ENCODE results near the gene CCDC192.

CCDC192 gene

DNA sequence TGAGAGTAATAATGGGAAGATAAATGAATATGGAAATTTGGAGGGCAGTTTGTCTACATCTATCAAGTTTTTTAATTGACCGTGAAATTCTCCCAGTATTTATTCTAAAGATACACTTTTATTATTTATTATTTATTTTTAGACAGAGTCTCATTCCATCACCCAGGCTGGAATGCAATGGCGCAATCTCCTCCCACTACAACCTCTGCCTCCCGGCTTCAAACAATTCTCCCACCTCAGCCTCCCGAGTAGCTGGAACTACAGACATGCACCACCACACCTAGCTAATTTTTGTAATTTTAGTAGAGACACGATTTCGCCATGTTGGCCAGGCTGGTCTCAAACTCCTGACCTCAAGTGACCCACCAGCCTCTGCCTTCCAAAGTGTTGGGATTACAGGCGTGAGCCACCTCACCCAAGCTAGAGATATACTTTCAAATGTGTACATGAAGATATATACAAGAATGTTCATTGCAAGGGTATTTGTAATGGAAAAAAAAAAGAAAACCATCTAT is 282.7 kb downstream of the CCDC192 start:
- H3K27ac ChIP-seq (ENCODE audit: low read depth, low read length) = no peak overlapping the region
- H3K9me2 ChIP-seq (replicated peaks; ENCODE audit: insufficient read depth, low read length) = no peaks in the 10 kb centered on the region
- no peak overlapping the region for H3K4me3 ChIP-seq (ENCODE audit: insufficient read depth, low read length, poor library complexity, severe bottlenecking)
- no peaks in the 10 kb centered on the region for H3K9me3 ChIP-seq (ENCODE audit: insufficient read depth, low read length)
- H3K4me2 ChIP-seq (ENCODE audit: low read depth, low read length, poor library complexity, severe bottlenecking) = no peak overlapping the region
- H3K9ac ChIP-seq (ENCODE audit: low read length) = no peak overlapping the region
- H4K20me1 ChIP-seq (ENCODE audit: low read depth, low read length) = no peaks in the 10 kb centered on the region
- H2AFZ ChIP-seq (ENCODE audit: low read depth, low read length, severe bottlenecking) = no peak overlapping the region
- H3K36me3 ChIP-seq (ENCODE audit: low read length) = no peaks in the 10 kb centered on the region
- no peak for TF ChIP-seq EZH2phosphoT487 (conservative IDR thresholded peaks at IDR 0.05; ENCODE audit: low read length)
- TF ChIP-seq, protein P1, sequence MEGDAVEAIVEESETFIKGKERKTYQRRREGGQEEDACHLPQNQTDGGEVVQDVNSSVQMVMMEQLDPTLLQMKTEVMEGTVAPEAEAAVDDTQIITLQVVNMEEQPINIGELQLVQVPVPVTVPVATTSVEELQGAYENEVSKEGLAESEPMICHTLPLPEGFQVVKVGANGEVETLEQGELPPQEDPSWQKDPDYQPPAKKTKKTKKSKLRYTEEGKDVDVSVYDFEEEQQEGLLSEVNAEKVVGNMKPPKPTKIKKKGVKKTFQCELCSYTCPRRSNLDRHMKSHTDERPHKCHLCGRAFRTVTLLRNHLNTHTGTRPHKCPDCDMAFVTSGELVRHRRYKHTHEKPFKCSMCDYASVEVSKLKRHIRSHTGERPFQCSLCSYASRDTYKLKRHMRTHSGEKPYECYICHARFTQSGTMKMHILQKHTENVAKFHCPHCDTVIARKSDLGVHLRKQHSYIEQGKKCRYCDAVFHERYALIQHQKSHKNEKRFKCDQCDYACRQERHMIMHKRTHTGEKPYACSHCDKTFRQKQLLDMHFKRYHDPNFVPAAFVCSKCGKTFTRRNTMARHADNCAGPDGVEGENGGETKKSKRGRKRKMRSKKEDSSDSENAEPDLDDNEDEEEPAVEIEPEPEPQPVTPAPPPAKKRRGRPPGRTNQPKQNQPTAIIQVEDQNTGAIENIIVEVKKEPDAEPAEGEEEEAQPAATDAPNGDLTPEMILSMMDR (IDR thresholded peaks at IDR 0.05; ENCODE audit: insufficient read depth, low read length, poor library complexity, severe bottlenecking) = no peak
- no peaks in the 10 kb centered on the region for H3K27me3 ChIP-seq (ENCODE audit: low read length)
- no peaks in the 10 kb centered on the region for H3F3A ChIP-seq (ENCODE audit: insufficient read depth)
- no peaks in the 10 kb centered on the region for H3K79me2 ChIP-seq (ENCODE audit: insufficient read depth, low read length)

DNA sequence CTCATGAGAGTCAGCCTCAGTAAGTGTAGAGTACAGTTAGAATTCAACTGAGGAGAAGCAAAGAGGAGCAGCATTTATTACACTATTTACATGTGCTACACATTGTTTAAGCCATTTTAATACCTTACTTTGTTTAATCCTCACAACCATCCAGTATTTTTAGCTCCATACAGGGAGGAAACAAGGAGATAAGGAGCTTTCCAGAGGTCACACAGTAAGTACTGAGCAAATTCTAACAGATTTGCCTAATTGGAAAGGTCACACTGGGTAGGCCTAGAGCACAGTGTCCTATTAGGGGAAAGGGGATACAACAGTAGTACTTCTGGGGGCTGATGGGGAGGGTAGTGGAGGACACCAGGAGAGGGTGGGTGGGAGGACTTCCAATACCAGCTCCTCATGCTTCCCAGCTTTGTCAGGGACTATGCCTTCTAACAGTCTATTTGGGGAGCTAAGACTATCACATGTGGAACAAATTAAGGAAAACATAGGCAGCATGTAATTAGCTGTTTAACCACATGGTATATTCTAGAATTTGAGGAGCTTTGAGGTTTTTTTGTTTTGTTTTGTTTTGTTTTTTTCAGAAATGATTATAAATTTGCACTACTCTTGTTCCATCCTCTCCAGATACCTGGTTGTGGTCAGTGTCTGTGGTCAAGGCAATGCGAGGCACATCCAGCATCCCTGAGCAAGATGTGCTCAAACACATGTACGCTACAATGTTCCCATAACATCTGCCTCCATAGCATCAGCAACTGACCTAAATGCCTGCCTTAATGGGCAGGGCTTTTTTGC is 284.4 kb downstream of the CCDC192 start:
- Histone ChIP-seq H3K9ac (ENCODE audit: low read length) (no peak overlapping the region), H3K4me3 (ENCODE audit: insufficient read depth, low read length, poor library complexity, severe bottlenecking) (no peak overlapping the region), H3K36me3 (ENCODE audit: low read length) (0 out of 2 replicates have a peak, but pooled peaks cover 2% of the 10 kb centered on the region), H3K9me3 (ENCODE audit: insufficient read depth, low read length) (no peaks in the 10 kb centered on the region), H3K27me3 (ENCODE audit: low read length) (no peaks in the 10 kb centered on the region), H3K79me2 (ENCODE audit: insufficient read depth, low read length) (no peaks in the 10 kb centered on the region), H2AFZ (ENCODE audit: low read depth, low read length, severe bottlenecking) (no peak overlapping the region), H3K4me2 (ENCODE audit: low read depth, low read length, poor library complexity, severe bottlenecking) (no peak overlapping the region), H4K20me1 (ENCODE audit: low read depth, low read length) (no peaks in the 10 kb centered on the region), H3K27ac (ENCODE audit: low read depth, low read length) (no peak overlapping the region), H3K9me2 (replicated peaks; ENCODE audit: insufficient read depth, low read length) (no peaks in the 10 kb centered on the region), H3F3A (ENCODE audit: insufficient read depth) (no peaks in the 10 kb centered on the region)
- TF ChIP-seq, protein P1 (IDR thresholded peaks at IDR 0.05; ENCODE audit: insufficient read depth, low read length, poor library complexity, severe bottlenecking) = no peak
- no peak for TF ChIP-seq EZH2phosphoT487 (conservative IDR thresholded peaks at IDR 0.05; ENCODE audit: low read length)

DNA sequence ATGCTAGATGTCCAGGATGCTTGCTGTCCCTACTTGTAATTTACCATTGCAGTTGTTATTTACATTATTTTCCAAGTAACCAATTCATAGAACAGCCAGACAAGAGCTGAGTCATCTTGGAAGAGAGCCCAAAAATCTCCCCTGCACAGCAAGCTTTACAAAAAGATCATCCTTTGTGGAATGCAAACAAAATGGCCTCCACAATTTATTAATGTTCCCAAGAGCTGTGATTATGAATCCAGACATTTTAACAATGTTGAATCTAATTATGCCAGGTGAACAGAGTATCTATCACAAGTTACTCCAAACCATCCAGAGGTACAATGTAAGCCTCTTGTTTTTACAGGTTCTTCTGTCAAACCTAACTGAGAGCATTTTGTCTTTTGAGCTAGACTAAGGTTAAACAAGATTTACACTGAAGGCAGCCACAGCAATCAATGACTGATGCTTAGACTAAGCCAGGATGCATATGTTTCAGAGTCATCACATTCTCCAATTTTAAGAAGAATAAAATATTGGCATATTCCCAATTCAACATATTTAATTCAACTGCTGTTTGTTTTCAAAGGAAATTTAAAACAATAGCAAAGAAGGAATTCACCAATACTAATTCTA is 285.1 kb downstream of the CCDC192 start:
- H3K4me2 ChIP-seq (ENCODE audit: low read depth, low read length, poor library complexity, severe bottlenecking) = no peak overlapping the region

More for the DNA sequence above, 285.1 kb downstream of the CCDC192 start:
- H3K4me3 ChIP-seq (ENCODE audit: insufficient read depth, low read length, poor library complexity, severe bottlenecking) = no peak overlapping the region
- no peak overlapping the region for H2AFZ ChIP-seq (ENCODE audit: low read depth, low read length, severe bottlenecking)
- H3K9me3 ChIP-seq (ENCODE audit: insufficient read depth, low read length) = no peaks in the 10 kb centered on the region
- H4K20me1 ChIP-seq (ENCODE audit: low read depth, low read length) = no peaks in the 10 kb centered on the region
- 0 out of 2 replicates have a peak, but pooled peaks cover 2% of the 10 kb centered on the region for H3K36me3 ChIP-seq (ENCODE audit: low read length)
- no peaks in the 10 kb centered on the region for H3K27me3 ChIP-seq (ENCODE audit: low read length)
- no peaks in the 10 kb centered on the region for H3K9me2 ChIP-seq (replicated peaks; ENCODE audit: insufficient read depth, low read length)
- no peak overlapping the region for H3K27ac ChIP-seq (ENCODE audit: low read depth, low read length)
- no peaks in the 10 kb centered on the region for H3K79me2 ChIP-seq (ENCODE audit: insufficient read depth, low read length)
- no peaks in the 10 kb centered on the region for H3F3A ChIP-seq (ENCODE audit: insufficient read depth)
- H3K9ac ChIP-seq (ENCODE audit: low read length) = no peak overlapping the region
- TF ChIP-seq EZH2phosphoT487 (conservative IDR thresholded peaks at IDR 0.05; ENCODE audit: low read length) = no peak
- TF ChIP-seq, protein P1 (IDR thresholded peaks at IDR 0.05; ENCODE audit: insufficient read depth, low read length, poor library complexity, severe bottlenecking) = no peak

Measured in SU-DHL-6 (cell line).